Measurements from ENCODE around the gene HIVEP2.

DNA sequence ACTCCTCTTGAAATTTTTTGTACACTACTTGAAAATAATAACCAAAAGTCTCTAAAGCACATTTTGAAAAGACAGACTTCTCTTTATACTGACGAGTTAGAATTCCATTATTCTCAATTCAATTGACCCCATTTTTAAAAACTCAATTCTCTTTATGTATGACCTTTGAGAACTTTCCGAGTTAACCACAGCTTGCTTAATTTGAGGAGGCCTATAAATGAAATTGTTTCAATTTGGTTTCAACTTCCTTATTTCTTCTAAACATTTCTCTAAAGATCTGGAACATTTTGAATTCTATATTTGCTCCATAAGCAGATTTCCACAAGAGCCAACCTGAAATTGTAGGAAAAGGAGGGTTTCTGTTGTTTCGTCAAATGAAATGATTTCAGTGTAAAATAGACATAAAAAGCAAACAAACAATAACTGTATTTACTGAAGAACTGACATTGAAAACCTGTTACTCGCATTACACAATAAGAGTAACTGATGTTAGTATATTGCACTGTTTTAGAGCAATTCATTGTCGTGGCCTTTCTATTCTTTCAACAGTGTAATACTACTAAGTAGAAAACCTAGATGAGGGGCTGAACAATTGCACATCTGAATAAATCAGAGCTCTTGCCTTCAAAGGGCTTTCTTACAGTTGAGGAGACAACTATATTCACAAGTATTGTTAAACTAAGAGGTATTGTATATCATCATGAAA is 223.6 kb downstream of the HIVEP2 start:
- TF ChIP-seq POLR2A (IDR thresholded peaks at IDR 0.05) = no peak
- TF ChIP-seq, protein P1, sequence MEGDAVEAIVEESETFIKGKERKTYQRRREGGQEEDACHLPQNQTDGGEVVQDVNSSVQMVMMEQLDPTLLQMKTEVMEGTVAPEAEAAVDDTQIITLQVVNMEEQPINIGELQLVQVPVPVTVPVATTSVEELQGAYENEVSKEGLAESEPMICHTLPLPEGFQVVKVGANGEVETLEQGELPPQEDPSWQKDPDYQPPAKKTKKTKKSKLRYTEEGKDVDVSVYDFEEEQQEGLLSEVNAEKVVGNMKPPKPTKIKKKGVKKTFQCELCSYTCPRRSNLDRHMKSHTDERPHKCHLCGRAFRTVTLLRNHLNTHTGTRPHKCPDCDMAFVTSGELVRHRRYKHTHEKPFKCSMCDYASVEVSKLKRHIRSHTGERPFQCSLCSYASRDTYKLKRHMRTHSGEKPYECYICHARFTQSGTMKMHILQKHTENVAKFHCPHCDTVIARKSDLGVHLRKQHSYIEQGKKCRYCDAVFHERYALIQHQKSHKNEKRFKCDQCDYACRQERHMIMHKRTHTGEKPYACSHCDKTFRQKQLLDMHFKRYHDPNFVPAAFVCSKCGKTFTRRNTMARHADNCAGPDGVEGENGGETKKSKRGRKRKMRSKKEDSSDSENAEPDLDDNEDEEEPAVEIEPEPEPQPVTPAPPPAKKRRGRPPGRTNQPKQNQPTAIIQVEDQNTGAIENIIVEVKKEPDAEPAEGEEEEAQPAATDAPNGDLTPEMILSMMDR (IDR thresholded peaks at IDR 0.05) = no peak

Measured in esophagus squamous epithelium (tissue), 4 donors.